GM19035 (cell line): ENCODE results near the gene B9D2.

ENCODE experiments used
- ATAC-seq: cut with Tn5 transposase; IDR thresholded peaks from one replicate; pipeline ENCODE4 v1.9.1; 2021; ENCODE audit not compliant: unreplicated experiment

The B9D2 gene

DNA sequence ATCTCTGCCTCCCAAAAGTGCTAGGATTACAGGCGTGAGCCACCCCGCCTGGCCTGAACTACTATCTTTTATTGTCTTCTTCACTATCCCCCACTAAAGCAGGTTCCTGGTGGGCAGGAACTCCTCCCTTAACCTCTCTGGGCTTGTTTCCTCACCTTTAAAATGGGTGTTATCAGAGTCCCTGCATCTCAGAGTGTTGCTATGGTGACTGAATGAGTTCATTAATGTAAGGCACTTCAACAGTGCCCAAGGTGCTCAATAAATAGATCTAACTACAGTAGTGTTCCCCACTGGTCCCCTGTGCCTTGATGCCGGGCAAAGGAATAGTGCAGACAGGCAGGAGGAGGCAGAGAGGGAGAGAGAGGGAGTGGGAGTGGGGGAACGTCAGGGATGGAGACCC is 33.5 kb downstream of the B9D2 start:
- ATAC-seq = no peak

DNA sequence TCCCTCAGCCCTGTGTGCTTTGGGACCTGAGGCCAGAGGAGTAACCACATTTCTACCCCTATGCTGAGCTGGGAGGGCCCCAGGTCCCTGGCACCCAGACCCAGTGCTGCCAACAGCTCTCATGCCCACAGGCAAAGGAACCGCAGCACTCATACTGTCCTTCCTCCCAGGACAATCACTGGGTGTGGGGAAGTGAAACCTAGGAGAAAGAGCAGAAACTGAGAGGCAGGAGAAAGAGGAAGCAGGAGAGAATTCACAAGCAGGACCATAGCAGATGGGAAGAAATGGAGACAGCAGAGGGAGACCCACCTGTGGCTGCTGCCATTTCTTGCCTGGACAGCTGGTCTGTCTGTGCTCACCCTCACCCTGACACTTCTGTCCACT is 35.1 kb downstream of the B9D2 start:
- ATAC-seq = no peak

DNA sequence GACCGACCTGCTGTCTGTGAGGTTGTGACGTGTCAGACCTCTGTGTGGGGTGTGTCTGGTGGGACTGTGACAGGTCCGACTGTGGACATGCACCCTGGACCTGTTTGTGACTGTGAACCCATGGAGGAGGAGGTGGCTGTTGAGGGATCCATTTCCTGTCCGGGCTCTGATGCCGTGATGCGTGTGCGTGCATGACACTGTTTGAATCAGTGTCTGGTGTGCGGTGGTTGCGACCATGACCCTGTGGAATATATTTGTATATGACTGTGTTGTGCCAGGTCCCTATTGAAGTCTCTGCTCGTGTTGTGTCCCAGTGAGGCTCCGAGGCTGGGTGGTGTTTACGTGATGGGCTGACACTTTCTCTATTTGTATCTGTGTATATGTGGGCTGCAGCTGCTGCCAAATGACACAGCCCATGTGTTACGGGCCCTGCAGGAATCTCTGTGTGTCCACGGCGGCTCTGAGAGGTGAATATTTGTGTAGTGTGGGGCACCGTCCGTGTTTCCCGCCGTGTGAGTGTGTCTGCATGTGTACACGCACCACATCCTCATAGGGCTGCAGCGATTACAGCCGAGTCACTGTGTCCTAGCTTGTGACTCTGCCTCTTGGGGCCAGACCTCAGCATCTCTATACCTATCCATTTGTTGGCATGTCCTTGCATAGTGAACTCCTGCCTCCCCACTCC is 35.6 kb downstream of the B9D2 start:
- ATAC-seq = peak; percentile 3

DNA sequence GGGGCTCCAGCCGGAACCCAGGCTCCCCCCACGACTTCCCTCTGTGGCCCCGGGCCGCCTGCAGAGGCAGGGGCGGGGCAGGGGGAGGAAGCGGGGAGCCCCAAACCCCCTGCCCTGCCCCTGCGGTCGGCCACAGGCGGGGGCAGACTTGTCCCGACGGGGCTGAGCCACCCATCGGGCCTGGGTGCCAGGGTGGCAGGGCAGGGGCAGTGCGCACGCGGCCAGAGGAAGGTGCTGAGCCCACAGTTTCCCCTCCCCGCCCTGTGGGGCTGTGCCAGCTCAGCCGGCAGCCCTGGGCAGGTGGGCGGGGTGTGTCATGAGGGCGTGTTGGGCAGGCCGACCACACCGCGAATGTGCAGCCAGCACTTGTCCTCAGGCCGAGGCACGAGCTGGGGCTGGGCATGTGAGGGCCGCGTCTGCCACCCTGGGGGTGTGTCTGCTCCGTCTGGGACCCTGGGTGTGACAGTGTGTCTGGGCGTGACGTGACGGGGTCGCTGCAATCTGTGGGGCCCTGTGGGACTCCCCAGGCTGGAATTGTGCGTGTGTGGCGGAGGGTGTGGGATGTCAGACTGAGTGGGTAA is 36.3 kb downstream of the B9D2 start:
- ATAC-seq = peak; percentile 53

DNA sequence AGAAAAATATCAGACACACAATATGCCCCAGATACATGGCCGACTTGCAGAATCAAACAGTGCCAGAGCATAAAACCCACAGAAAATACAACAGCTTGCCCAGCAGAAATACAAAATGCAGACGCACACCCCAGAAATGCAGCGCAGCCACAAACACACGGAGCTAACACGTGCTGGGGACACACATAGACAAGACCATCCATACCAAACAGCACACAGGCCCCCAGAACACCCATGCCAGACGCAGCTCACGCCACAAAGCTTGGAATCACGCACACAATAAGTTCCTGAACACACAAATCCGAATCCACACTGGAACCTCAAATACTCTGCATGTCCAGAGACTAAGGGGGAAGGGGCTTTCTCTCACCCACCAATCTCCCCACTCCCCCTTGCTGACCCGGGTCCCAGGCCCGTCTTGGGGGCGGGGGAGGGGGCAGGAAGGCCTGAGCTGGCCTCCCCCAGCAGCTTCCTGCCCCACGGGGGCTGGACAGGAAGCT is 36.8 kb downstream of the B9D2 start:
- no peak for ATAC-seq

DNA sequence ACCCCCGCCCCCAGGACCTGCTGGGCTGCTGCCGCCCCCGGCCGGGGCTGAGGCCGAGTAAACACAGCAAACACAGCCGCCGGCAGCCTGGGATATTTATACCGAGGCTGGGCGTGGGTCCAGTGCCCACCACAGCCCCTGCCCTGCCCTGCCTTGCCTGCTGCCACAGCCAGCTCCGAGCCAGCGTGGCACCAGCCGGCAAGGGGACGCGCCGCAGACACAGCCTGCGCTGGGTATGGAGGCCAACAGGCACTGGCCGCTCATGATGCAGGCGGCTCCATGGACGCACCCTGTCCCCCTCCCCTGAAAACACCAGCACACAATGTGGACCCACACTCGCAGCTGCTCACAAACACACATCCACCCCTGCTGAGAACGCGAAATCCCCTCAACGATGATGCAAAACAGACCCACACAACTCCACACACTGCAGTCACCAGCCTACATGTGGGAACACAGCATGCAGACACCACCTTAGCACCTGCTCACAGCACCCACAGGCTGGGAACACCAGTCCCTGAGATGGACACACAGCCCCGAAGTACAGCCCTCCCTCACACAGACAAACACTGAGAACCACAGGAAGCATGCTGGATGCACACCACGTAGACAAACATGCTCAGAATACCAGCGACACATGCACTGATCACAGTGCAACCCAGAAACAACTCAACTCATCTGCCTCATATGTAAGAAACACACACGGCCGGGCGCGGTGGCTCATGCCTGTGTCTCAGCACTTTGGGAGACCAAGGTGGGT is 37.8 kb downstream of the B9D2 start:
- ATAC-seq = no peak

DNA sequence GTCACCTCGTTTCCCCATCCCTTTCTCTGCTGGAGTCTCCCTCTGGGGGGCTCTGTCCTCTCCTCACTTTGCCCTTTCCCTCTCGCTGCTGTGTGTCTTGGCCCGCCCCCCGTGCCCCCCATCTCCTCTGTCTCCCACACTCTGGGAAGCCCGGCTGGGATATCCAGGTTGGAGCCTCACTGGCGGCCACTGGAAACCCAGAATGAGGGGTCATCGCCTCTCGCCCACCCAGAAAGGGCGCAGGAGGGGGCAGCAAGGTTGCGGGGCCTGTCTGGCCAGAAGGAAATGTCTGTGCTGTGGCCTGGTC is 38.4 kb downstream of the B9D2 start:
- no peak for ATAC-seq

DNA sequence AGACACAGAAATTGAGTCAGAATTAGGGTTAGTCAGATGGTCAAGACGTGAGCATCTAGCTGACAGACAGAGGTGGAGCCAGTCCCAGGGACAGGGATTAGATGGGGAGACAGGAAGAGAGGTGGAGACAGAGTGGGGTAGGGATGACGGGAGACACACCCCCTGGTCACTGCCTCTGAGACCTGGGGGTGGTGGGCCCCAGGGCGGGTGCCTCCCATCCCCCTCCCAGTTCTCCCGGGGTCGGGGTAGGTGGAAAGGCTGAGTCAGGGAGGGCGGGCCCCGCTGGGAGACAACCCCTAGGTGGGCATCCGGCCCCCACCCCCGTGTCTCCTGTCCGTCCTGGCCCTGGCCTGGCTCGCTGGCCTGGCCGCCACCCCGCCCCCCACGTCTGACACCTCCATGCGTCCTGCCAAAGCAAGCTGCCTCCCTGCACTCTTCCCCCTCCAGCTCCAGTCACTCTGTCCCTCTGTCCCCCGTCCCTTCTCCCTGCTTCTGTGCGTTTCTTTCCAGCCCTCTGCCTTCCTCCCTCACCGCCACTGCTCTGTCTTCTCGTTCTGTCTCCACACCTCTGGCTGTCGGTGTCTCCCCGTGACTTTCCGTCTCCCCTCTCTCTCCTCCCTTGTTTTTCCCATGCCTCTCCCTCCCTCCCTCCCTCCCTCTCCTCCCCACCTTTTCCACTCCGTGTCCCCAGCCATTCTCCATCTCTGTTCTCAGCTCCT is 38.9 kb downstream of the B9D2 start:
- ATAC-seq = no peak

DNA sequence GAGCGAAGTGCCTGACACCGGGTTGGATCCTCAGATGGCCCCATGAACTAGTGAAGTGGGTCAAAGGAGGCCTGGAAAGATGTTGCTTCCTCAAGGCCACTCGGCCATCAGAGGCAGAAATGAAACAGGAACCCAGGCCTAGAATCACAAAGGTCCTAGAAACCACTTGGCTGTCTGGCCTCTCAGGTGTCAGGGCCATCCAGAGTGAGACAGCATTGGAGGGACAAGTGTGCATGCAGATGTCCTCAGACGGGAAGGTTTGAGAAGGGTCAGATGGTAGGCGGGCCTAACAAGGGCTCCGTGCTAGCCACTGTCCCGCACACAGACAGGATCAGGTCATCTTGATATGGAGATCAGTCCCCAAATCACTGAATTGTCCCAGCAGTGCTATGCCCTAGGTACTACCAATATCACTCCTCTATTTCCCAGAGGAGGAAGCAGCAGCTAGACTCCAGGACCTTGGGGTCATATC is 39.7 kb downstream of the B9D2 start:
- ATAC-seq = no peak

DNA sequence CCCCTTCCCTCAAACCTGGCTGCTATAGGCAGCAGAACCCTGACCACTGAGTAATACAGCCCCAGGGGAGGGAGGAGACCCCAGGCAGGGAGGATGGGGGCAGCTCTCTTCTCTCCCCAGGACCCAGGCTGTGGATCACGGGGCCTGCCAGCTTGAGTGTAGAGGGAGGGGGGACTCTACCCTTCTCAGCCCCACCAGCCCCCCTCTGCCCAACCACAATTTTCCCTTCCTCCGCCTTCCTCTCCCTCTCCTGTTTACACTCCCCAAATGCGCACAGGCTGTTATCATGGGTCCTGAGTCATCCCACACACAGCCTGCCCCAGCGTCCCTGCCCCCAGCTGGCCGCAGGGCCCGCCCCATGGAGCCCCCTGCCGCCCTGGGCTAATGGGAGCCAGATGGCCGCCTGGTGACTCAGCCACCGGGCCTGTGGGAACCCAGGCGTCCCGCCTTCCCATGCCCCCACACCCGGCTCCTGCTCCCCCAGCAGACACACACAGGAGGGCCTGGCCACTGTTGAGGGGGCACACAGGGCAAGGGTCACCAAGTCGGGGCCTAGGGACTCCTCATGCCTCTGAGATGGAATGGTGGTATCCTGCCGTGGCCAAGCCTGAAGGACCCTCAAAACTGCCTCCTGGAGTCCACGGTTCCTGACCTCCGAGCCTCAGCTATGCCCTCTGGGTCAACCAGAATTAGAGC is 40.4 kb downstream of the B9D2 start:
- ATAC-seq = no peak

DNA sequence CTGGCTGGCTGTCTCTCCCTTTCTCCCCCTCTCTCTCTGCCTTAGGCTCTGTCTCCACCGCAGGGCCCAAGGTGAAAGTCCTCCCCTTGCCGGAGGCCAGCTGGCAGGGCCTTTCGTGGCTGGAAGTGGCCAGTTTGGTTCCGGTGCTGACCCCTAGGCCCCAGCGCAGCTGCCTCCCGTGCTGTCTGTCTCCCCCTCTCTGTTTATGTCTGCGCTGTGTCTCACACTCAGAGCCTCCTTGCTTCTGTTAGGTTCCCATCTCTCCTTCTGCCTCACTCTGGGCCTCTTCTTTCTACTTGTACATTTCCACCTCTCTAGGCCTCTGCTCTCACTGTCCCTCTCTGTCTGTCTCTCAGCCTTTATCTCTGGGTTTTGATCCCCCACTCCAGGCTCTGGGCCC is 40.9 kb downstream of the B9D2 start:
- ATAC-seq = no peak

DNA sequence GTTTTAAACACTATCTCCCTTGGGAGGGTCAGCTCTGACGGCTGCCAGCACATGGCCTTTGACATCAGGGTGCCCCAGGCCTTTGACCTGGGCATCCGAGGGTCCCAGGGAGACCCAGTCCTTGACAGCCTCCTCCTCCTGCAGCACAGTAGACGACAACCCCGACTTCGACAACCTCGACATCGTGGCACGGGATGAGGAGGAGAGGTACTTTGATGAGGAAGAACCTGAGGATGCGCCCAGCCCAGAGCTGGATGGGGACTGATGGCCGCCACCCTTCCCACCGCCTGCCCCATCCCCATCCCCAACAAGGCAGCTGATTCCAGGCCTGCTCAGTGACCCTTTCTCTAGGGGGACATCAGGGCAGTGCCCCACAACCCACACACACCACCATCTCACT is 41.5 kb downstream of the B9D2 start:
- no peak for ATAC-seq

DNA sequence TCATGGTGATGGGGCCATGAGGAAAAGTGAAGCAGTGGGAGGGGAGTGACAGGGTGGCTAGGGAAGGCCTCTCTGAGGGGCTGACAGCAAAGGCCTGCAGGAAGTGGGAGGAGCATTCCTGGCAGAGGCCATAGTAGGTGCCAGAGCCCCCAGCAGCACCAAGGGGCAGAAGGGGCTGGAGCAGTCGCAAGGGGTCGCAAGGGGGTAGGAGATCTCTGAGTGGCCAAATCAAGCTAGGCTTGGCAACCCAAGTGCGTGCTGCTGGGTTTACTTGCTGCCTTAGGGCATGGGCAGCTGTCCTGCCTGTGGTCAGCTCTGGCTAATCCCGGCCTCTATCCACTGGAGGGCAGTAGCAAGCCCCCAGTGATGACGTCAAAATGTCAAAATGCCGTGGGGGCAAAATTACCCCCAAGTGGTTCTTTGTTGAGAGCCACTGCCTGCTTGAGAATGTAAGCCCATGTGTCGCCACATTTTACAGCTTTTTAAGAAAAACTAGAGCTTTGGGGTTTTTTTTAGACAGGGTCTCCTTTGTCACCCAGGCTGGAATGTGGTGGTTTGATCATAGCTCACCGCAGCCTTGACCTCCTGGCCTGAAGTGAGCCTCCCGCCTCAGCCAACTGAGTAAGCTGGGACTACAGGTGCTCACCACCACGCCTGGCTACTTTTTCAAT is 42.2 kb downstream of the B9D2 start:
- ATAC-seq = no peak

DNA sequence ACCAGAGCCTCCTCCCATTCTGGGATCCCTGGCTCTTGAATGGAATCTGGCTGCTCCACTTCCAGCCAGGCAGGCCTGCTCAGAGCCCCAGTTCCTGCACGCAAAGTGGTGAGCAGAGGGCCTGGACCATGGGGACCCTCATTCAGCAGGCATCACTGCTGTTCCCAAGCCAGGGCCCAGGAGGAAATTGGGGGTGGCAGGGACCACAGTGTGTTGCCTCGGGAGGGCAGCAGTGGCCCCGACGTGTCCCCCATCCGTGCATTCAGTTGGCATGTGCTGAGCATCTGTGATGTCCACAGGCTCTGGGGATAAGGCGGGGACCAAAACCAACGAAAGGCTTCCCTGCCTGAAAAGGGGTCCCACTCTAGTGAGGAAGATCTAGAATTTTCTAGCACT is 42.7 kb downstream of the B9D2 start:
- ATAC-seq = no peak

DNA sequence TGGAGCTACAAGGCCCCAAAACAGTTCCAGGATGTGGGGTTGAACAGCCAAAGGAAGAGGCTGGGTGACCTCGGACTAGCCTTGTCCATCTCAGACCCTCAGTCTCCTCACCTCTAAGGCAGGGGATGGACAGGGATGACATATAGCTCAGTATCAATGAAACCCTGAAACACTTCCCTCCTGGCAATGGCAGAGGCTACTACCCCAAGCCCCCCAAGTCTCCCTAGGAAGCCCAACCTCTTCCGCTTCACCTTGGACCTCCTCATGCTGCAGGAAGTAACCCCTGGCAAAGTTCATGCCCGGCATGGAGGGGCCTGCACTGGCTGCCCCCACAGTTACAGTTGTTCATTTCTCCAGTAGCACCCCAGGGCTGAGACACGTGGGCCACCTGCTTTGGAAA is 43.4 kb downstream of the B9D2 start:
- ATAC-seq = no peak

DNA sequence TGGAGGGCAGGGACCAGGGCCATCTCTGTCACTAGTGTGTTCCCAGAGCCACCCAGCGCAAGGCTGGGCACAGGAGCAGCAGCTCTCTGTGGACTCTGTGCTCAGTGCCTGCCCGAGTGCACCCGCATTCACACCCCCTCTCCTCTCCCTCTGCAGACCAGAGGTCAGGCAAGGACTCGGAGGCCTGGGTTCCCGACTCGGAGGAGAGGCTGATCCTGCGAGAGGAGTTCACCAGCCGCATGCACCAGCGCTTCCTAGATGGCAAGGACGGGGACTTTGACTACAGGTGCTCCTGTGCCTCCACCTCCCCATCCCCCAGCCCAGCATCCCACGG is 43.8 kb downstream of the B9D2 start:
- no peak for ATAC-seq

DNA sequence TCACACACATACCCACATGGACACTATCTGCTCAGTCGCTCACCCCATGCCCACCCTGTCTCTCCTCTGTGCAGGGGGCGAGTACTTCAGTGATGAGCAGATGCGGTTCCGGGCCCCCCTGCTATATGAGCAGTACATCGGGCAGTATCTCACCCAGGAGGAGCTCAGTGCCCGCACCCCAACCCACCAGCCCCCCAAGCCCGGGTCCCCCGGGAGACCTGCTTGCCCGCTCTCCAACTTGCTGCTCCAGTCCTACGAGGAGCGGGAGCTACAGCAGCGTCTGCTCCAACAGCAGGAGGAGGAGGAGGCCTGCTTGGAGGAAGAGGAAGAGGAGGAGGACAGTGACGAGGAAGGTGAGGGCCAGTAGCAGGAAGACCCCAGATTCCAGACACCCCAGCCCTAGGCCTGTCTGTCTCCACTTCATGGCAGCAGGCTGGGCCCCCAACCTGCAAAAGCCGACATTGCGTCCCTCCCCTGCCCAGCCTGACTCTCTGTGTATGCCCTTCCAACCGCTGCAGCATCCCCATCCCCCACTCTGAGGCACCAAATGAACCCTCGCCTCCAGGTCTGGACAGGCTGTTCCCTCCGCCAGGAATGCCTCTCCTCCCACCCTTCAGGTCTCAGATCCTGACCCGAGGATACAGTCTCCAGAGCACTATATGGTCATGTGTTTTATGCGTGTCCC is 44.3 kb downstream of the B9D2 start:
- no peak for ATAC-seq

DNA sequence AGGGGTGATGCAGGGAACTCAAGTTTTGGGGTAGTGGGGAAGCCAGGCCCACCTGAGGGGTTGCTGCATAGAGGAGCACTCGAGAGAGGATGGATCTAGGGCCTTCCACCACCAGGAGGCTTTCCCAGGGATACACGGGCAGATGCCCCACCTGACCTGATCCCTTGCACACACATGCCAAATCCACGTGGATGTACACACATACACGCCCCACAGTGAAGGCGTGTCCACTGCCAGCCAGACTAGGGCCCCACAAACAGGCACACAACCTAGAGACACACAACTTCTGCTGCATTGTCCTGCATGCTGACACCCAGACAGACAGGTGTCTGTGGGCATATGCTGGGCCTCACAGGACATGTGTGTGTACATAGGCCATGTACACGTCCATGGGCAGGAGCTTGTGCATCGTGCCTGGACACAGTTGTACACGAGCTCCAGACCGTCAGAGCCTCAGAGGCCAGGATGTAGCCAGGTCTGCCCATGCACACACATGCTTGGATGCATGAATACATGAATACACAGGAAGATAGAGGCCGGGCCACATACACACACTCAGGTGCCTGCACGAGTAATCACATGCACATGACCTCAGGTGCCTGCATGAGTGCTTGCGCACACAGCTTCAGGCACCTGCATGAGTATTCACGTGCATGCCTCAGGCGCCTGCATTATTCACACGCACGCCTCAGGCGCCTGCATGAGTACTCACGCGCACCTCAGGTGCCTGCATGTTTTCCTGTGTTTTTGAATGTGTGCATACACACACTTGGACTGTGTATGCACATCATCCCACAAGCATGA is 45.1 kb downstream of the B9D2 start:
- no peak for ATAC-seq

DNA sequence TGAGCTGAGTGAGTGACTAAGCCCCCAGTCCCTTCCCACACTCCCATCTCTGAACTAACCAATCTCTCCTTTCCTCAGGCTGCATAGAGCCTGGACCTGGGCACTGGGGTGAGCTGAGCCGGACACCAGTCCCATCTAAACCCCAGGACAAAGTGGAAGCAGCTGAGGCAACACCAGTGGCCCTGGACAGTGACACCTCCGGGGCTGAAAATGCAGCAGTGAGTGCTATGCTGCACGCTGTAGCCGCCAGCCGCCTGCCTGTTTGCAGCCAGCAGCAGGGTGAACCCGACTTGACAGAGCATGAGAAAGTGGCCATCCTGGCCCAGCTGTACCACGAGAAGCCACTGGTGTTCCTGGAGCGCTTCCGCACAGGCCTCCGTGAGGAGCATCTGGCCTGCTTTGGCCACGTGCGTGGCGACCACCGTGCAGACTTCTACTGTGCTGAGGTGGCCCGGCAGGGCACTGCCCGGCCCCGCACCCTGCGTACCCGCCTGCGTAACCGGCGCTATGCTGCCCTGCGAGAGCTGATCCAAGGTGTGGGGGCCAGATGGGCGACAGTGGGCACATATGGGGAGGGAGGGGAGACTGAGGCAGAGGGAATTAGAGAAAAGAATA is 47.5 kb downstream of the B9D2 start:
- ATAC-seq = no peak
